CD4-positive, alpha-beta T cell treated with Interleukin-17A for 4 hours (primary cell): ENCODE data around the gene NTSR2.

Experiments used
- DNase-seq: peaks from one replicate; pipeline ENCODE4 v3.0.0-alpha.2; 2020; ENCODE audit warnings: mixed read lengths

Gene NTSR2, protein sequence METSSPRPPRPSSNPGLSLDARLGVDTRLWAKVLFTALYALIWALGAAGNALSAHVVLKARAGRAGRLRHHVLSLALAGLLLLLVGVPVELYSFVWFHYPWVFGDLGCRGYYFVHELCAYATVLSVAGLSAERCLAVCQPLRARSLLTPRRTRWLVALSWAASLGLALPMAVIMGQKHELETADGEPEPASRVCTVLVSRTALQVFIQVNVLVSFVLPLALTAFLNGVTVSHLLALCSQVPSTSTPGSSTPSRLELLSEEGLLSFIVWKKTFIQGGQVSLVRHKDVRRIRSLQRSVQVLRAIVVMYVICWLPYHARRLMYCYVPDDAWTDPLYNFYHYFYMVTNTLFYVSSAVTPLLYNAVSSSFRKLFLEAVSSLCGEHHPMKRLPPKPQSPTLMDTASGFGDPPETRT

GRCh38 chr2:11669454-11670291 lies at the start of gene NTSR2:
Gene NTSR2, minus strand, starts transcription at chr2:11670195. Its CDS starts 66 bp downstream, at chr2:11670129.
- no peak for DNase-seq

DNA sequence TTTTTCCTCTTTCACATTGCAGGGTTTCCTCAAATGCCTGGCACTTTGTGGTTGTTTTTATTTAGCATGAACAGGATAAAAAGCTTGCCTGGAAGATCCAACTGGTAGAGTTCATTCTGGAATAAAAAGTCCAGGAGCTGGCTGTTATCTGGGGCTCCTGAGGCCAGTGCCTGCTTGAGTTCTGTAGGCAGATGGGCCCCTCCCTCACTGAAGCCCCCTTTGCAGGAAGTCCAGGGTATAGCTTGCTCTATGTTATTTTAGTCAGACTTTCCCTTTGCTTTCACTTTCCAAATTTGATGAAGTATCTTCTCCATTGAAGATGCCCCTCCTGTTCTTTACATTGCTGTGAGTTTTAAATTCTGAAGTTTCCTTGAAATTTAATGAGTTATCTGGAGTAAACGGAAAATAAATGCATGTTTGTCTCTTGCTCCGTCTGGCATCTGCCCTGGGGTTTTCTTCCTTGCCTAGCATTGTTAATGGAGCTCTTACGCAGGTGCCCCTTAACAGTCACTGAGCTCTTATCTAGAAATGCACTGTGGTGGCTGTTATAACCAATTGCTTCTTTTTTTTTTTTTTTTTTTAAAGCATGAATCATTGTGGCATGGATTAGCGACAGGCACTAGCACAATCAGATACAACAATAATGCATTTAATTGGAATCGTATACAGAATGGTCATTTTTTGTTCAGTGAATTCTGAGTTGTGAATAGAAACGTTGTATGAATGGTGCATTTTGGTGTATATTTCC lies 49.4 kb upstream of the NTSR2 start:
- DNase-seq = no peak

DNA sequence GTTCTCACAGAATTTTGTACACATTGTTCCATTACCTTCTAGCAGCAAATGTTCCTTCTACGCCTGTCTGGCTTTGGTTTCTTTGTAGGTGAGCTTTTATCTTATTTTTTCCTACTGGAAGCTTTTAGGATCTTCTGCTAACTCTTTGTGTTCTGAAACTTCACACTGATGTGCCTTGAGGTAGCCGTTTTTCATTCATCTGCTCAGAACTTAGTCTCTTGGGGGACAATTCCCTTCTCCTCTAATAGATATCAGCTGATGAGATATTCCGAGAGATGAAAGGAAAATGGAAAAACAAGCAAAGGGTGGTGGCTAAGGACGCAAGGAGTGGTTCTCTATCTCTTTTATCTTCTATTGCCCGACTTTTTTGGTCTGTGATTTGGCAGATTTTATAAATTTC lies 48.6 kb upstream of the NTSR2 start:
- no peak for DNase-seq

GRCh38 chr2:11717623-11718022 lies 47.6 kb upstream of the NTSR2 start:
- no peak for DNase-seq

DNA sequence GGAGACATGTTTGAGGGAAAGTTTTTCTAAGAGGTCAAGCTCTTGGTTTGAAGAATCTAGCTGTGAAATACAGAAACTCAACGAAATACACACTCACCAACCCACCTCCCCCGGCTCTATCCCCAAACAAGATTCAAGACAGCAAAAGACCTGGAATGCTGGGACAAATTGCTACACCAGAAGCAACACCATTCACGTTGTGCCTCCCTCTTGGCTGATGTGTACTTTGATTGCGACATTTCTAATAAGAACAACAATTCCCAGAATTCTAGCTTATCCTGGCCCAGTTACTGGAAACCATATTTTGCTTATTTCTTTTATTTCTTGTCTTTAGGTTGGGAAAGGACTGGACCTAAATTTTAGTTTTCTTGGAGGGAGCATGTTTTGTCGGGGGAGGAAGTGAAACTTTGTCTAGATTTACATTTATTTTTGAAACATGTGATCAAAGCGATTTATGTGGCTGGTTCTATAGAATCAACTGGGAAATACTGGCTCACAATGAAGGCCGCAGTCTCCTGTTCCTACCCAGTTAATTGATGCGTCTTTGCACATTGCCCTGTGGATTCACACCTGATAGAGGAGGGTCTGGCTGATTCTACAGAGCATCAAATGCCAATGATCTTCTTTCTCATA lies 46.8 kb upstream of the NTSR2 start:
- DNase-seq = no peak

DNA sequence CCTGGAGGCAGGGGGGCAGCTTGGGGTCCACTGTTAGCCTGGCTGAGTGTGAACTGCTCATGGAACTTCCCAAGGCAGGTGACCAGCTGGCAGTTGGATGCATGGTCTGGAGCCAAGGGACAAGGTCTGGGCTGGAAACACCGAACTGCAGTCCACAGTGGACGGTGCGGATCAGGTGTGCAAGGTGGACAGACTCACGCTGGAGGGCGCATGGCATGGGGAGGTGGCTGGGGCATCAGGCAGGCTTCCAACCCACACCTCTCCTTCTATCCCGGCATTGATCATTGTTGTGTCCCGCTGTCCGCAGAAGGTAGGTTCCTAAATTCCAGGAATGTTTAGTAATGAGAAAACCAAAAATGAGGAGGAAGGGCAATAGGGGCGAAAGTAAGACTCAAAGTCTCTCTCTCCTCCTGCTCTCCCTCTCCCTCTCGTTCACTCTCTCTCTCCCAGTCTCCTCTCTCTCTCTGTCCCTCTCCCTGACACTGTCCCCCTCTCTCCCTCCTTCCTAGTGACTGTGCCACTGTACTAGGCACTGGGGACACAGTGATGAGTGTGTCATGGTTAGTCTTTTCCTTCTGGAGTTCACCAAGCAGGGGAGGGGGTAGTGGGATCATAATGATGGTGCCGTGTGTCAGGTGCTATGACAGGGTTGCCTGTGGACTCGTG lies 46.1 kb upstream of the NTSR2 start:
- DNase-seq = no peak

DNA sequence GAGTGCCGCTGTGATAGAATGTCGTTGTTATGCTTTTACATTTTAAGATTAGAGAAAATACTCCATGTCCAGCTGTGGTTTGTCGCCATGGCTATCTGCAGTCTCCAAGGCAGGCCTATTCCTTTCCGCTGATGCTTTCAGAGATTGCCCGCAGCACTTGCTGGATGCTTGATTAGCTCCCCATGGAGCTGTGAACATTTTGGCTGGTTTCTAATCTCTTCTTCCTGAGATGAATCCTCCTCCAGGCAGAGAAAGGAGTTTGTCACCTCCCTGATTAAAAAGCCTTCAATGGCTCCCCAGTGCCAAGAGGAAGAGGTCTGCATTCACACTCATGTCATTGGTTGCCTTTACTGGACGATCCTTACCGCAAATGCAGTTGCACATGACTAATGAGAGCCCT lies 43.8 kb upstream of the NTSR2 start:
- DNase-seq = no peak

DNA sequence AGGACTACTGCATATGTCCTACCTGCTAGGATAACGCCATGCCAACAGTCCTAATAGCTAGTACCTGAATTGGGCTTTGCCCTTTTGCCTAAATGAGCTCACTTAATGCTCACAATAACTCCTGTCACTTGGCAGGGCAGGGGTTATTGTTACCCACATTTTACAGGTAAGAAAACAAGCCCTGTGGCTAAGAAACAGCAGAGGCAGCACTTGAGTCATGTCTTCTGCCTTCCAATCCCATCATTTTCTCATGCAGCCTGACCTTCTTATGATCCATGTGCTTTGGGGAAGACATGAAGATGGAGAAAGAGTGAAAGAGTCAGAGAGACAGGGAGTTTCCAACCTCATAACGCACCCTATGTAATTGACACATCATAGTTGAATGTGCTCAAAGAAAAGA lies 42.9 kb upstream of the NTSR2 start:
- no peak for DNase-seq

DNA sequence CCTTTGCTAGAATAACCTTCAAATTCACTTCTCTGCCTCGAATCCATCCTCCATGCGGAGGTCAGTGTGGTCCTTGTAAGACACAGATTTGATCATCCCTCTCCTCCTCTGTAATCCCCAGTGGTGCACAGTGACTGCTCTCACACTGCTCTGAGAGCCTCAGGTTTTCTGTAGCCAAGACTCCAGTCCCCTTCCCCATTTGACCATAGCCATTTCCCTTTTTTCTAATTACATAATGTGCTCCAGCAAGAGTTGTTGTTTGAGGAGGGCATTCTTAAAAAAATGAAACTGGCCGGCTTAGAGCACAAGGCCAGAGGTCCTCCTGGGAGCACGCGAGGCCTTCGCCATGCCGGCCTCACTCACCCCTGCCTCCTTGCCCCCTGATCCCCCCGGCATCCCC lies 41.8 kb upstream of the NTSR2 start:
- DNase-seq = no peak

DNA sequence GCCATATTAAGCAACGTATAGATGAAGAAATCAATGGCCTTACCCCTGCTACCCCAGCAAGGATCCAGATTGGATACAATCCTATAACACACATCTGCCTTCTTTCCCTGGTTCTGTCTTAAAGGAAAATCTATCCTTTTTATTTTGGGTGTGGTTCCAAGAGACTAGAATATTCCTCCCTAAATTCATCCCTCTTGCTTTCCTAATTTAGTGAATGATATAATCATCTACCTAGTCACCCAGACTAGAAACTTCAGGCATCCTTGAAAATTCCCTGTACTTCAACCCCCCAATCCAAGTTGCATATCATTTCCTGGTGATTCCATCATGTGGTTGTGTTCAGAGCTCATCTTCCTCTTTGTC lies 41.3 kb upstream of the NTSR2 start:
- DNase-seq = no peak

GRCh38 chr2:11710632-11711353 lies 40.8 kb upstream of the NTSR2 start:
- DNase-seq = no peak

- DNase-seq = no peak
Observed at GRCh38 chr2:11710210-11710609, 40.2 kb upstream of the NTSR2 start.

DNA sequence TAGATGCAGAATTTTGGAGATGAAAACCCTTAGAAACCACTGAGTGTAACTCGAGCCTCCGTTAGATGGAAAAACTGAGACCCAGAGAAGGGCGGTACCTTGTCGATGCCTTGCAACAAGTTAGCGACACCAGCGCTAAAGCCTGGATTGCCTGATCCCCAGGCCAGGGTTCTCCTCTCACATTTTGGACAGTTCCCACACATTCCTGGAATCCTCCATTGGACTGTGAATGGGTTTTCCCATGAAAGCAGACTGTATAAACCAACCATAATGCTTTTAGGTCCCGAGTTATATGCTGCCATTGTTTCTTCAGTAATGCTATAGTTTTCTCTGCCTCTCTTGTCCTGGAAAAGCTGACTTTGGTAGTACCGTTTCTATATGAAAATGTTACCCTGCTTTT lies 39.3 kb upstream of the NTSR2 start:
- DNase-seq = no peak

GRCh38 chr2:11708106-11708505 lies 38.1 kb upstream of the NTSR2 start:
- DNase-seq = no peak

DNA sequence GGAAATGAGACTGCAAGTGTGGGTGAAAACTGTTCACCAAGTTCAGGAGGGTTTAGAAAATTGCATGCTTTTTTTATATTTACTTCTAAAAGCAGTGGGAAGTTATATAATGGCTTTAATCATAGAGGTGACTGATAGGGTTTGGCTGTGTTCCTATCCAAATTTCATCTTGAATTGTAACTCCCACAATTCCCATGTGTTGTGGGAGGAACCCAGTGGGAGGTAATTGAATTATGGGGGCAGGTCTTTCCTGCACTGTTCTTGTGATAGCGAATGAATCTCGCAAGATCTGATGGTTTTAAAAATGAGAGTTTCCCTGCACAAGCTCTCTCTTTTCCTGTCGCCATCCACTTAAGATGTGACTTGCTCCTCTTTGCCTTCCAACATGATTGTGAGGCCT lies 35.7 kb upstream of the NTSR2 start:
- DNase-seq = no peak

DNA sequence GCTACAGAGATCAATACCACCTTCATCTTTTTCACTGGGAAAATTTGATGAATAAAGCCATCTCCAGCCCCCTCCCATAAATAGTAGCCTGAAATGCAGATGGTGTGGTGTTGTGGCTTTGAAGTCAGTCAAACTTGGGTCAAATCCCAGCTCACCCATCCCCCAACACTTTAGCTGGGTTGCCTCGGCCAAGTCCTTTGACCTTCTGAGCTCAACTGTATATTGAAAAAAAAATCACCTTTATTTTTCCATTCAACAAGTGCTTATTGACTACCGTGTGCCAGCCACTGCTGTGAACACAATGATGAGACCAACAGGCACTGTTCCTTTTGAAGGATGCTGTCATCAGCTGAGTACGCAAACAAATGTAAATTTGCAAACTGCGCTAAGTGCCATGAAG lies 35.1 kb upstream of the NTSR2 start:
- no peak for DNase-seq

DNA sequence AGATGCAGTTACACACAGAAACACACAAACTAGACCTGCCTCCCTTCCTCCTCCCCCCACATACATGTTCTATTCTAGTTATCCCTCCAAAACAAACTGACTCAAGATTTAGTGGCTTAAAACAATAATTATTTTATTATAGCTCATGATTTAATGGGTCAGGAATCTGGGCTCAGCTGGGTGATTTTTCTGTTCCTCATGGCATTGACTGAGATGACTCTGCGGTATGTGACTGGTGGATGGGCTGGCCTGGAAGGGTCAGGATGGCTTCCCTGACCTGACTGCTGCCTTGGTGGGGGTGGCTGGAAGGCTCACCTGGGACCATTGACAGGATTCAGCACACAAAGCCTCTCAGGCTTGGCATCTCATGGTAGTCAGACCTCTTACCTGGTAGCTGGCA lies 33.7 kb upstream of the NTSR2 start:
- no peak for DNase-seq

DNA sequence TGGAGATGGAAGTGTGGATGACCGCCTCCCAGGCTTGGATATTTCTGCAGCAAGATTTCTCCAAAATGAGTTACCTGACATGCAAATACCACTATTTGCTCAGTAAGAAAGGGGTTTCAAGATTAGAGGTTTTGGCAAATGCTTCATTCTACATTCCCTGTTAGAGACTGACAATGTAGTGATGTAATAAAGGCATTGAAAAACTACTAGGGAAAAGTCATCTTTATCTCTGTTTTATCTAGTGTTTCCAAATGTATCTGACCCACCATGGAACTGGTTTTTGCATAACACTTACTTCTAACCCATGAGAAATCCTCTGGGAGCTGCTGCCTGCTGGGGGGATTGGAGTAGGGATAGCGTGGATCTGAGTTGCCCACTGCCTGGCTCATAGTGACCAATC lies 33.0 kb upstream of the NTSR2 start:
- no peak for DNase-seq

GRCh38 chr2:11701751-11702301 lies 31.8 kb upstream of the NTSR2 start:
- no peak for DNase-seq

GRCh38 chr2:11701206-11701605 lies 31.2 kb upstream of the NTSR2 start:
- no peak for DNase-seq
